ENCODE data around the gene C2CD3. TPM values are rescaled to one million over a fixed set of nuclear protein-coding genes. Genes with fewer than 3 reads are reported as not detected.

Gene C2CD3
- total RNA-seq (13.6 TPM), polyA plus RNA-seq (12.2 TPM)
- long read RNA-seq, donor 1, result 0 reads
- long read RNA-seq, donor 2, result 0 reads
- long read RNA-seq, donor 3, result 0 reads
- long read RNA-seq, donor 4, partial matches to known transcripts, result 0 of 1 reads
- long read RNA-seq, donor 4, other reads (novel, unspliced or antisense), result 0 of 1 reads
- long read RNA-seq, donor 5, partial matches to known transcripts, result 0 of 1 reads
- long read RNA-seq, donor 5, other reads (novel, unspliced or antisense), result 0 of 1 reads
- long read RNA-seq, donor 6, partial matches to known transcripts, result 0 of 14 reads
- long read RNA-seq, donor 6, other reads (novel, unspliced or antisense), result 14 of 14 reads
- long read RNA-seq, donor 7, result 0 reads
- long read RNA-seq, donor 8, result 0 reads
- long read RNA-seq, donor 9, result 0 reads
- long read RNA-seq, donor 10, result 0 reads

- under 1% methylated on average over 68 of the region's 68 CpGs for WGBS
Measured at GRCh38 chr11:74170694-74171629, at the start of gene C2CD3, which contains the start of gene PPME1. Gene C2CD3 (minus strand): TSS chr11:74171002. CDS start chr11:74170792, 210 bp downstream. Gene PPME1 (plus strand): TSS chr11:74171289. CDS start chr11:74171422, 133 bp downstream.

GRCh38 chr11:74220376-74220775 lies 49.6 kb upstream of the C2CD3 start:
- H3K4me3 ChIP-seq (ENCODE audit: low read length in 2 of 2), result no peak overlapping the region
- no peak for DNase-seq (ENCODE audit: low read depth in 6 of 9, low spot score in 9 of 9)
- H3K36me3 ChIP-seq (ENCODE audit: control insufficient read depth in 2 of 2, insufficient read depth in 2 of 2, low read length in 1 of 2), result peaks cover 0 to 3% of the 10 kb centered on the region in 2 donors
- WGBS, result 100% methylated on average over 1 of the region's 1 CpG
- no peaks in the 10 kb centered on the region for H3K4me1 ChIP-seq (ENCODE audit: control insufficient read depth in 2 of 2, insufficient read depth in 2 of 2, low read length in 2 of 2)
- H3K27ac ChIP-seq (ENCODE audit: low read depth in 1 of 2, low read length in 1 of 2), result no peak overlapping the region
- no peaks in the 10 kb centered on the region for H3K27me3 ChIP-seq (ENCODE audit: control insufficient read depth in 2 of 2, insufficient read depth in 1 of 2, low read length in 1 of 2)
- no peaks in the 10 kb centered on the region for H3K9me3 ChIP-seq (ENCODE audit: control insufficient read depth in 2 of 2, insufficient read depth in 1 of 2, low read length in 1 of 2)

More at GRCh38 chr11:74170694-74171629, at the start of gene C2CD3, which contains the start of gene PPME1:
- Histone ChIP-seq H3K36me3 (ENCODE audit: control insufficient read depth in 2 of 2, insufficient read depth in 2 of 2, low read length in 1 of 2) (peaks cover 4 to 19% of the 10 kb centered on the region in 2 donors), H3K4me3 (ENCODE audit: low read length in 2 of 2) (peak within 1 kb of the TSS; percentile 86 to 94), H3K27ac (ENCODE audit: low read depth in 1 of 2, low read length in 1 of 2) (peak within 1 kb of the TSS; percentile 91 to 95), H3K4me1 (ENCODE audit: control insufficient read depth in 2 of 2, insufficient read depth in 2 of 2, low read length in 2 of 2) (peaks cover 17 to 18% of the 10 kb centered on the region in 2 donors), H3K27me3 (ENCODE audit: control insufficient read depth in 2 of 2, insufficient read depth in 1 of 2, low read length in 1 of 2) (no peaks in the 10 kb centered on the region), H3K9me3 (ENCODE audit: control insufficient read depth in 2 of 2, insufficient read depth in 1 of 2, low read length in 1 of 2) (no peaks in the 10 kb centered on the region)
- peak; percentile 97 to 100 (median 99) for DNase-seq (ENCODE audit: low read depth in 6 of 9, low spot score in 9 of 9)

GRCh38 chr11:74212533-74212932 lies 41.7 kb upstream of the C2CD3 start:
- no peak for DNase-seq (ENCODE audit: low read depth in 6 of 9, low spot score in 9 of 9)
- WGBS, result 96% methylated on average over 2 of the region's 2 CpGs
- Histone ChIP-seq H3K27ac (ENCODE audit: low read depth in 1 of 2, low read length in 1 of 2) (no peak overlapping the region), H3K4me1 (ENCODE audit: control insufficient read depth in 2 of 2, insufficient read depth in 2 of 2, low read length in 2 of 2) (no peaks in the 10 kb centered on the region), H3K4me3 (ENCODE audit: low read length in 2 of 2) (no peak overlapping the region), H3K36me3 (ENCODE audit: control insufficient read depth in 2 of 2, insufficient read depth in 2 of 2, low read length in 1 of 2) (peaks cover 11 to 19% of the 10 kb centered on the region in 2 donors), H3K9me3 (ENCODE audit: control insufficient read depth in 2 of 2, insufficient read depth in 1 of 2, low read length in 1 of 2) (no peaks in the 10 kb centered on the region), H3K27me3 (ENCODE audit: control insufficient read depth in 2 of 2, insufficient read depth in 1 of 2, low read length in 1 of 2) (no peaks in the 10 kb centered on the region)

GRCh38 chr11:74208507-74208906 lies 37.7 kb upstream of the C2CD3 start:
- Histone ChIP-seq H3K4me1 (ENCODE audit: control insufficient read depth in 2 of 2, insufficient read depth in 2 of 2, low read length in 2 of 2) (no peaks in the 10 kb centered on the region), H3K27ac (ENCODE audit: low read depth in 1 of 2, low read length in 1 of 2) (no peak overlapping the region), H3K4me3 (ENCODE audit: low read length in 2 of 2) (no peak overlapping the region), H3K36me3 (ENCODE audit: control insufficient read depth in 2 of 2, insufficient read depth in 2 of 2, low read length in 1 of 2) (peaks cover 13 to 34% of the 10 kb centered on the region in 2 donors), H3K9me3 (ENCODE audit: control insufficient read depth in 2 of 2, insufficient read depth in 1 of 2, low read length in 1 of 2) (no peaks in the 10 kb centered on the region), H3K27me3 (ENCODE audit: control insufficient read depth in 2 of 2, insufficient read depth in 1 of 2, low read length in 1 of 2) (no peaks in the 10 kb centered on the region)
- no peak for DNase-seq (ENCODE audit: low read depth in 6 of 9, low spot score in 9 of 9)

- Histone ChIP-seq H3K27ac (ENCODE audit: low read depth in 1 of 2, low read length in 1 of 2) (no peak overlapping the region), H3K27me3 (ENCODE audit: control insufficient read depth in 2 of 2, insufficient read depth in 1 of 2, low read length in 1 of 2) (no peaks in the 10 kb centered on the region), H3K4me1 (ENCODE audit: control insufficient read depth in 2 of 2, insufficient read depth in 2 of 2, low read length in 2 of 2) (no peaks in the 10 kb centered on the region), H3K9me3 (ENCODE audit: control insufficient read depth in 2 of 2, insufficient read depth in 1 of 2, low read length in 1 of 2) (no peaks in the 10 kb centered on the region), H3K36me3 (ENCODE audit: control insufficient read depth in 2 of 2, insufficient read depth in 2 of 2, low read length in 1 of 2) (peaks cover 3 to 24% of the 10 kb centered on the region in 2 donors), H3K4me3 (ENCODE audit: low read length in 2 of 2) (no peak overlapping the region)
- DNase-seq (ENCODE audit: low read depth in 6 of 9, low spot score in 9 of 9), result no peak
- 96% methylated on average over 1 of the region's 1 CpG for whole genome bisulfite sequencing
Measured at GRCh38 chr11:74206746-74207145, 35.9 kb upstream of the C2CD3 start.

- DNase-seq (ENCODE audit: low read depth in 6 of 9, low spot score in 9 of 9), result no peak
- Histone ChIP-seq H3K27me3 (ENCODE audit: control insufficient read depth in 2 of 2, insufficient read depth in 1 of 2, low read length in 1 of 2) (no peaks in the 10 kb centered on the region), H3K27ac (ENCODE audit: low read depth in 1 of 2, low read length in 1 of 2) (no peak overlapping the region), H3K4me1 (ENCODE audit: control insufficient read depth in 2 of 2, insufficient read depth in 2 of 2, low read length in 2 of 2) (no peaks in the 10 kb centered on the region), H3K9me3 (ENCODE audit: control insufficient read depth in 2 of 2, insufficient read depth in 1 of 2, low read length in 1 of 2) (no peaks in the 10 kb centered on the region), H3K36me3 (ENCODE audit: control insufficient read depth in 2 of 2, insufficient read depth in 2 of 2, low read length in 1 of 2) (peaks cover 3 to 24% of the 10 kb centered on the region in 2 donors), H3K4me3 (ENCODE audit: low read length in 2 of 2) (no peak overlapping the region)
- 41% methylated on average over 1 of the region's 1 CpG for WGBS
Measured at GRCh38 chr11:74205181-74205580, 34.4 kb upstream of the C2CD3 start.

- DNase-seq (ENCODE audit: low read depth in 6 of 9, low spot score in 9 of 9), result no peak
- WGBS, result 100% methylated on average over 1 of the region's 1 CpG
- H3K4me1 ChIP-seq (ENCODE audit: control insufficient read depth in 2 of 2, insufficient read depth in 2 of 2, low read length in 2 of 2), result no peaks in the 10 kb centered on the region
- no peaks in the 10 kb centered on the region for H3K27me3 ChIP-seq (ENCODE audit: control insufficient read depth in 2 of 2, insufficient read depth in 1 of 2, low read length in 1 of 2)
- no peaks in the 10 kb centered on the region for H3K9me3 ChIP-seq (ENCODE audit: control insufficient read depth in 2 of 2, insufficient read depth in 1 of 2, low read length in 1 of 2)
- H3K4me3 ChIP-seq (ENCODE audit: low read length in 2 of 2), result no peak overlapping the region
- peaks cover 3 to 24% of the 10 kb centered on the region in 2 donors for H3K36me3 ChIP-seq (ENCODE audit: control insufficient read depth in 2 of 2, insufficient read depth in 2 of 2, low read length in 1 of 2)
- no peak overlapping the region for H3K27ac ChIP-seq (ENCODE audit: low read depth in 1 of 2, low read length in 1 of 2)
Measured at GRCh38 chr11:74204701-74205100, 33.9 kb upstream of the C2CD3 start.

- Histone ChIP-seq H3K4me1 (ENCODE audit: control insufficient read depth in 2 of 2, insufficient read depth in 2 of 2, low read length in 2 of 2) (no peaks in the 10 kb centered on the region), H3K9me3 (ENCODE audit: control insufficient read depth in 2 of 2, insufficient read depth in 1 of 2, low read length in 1 of 2) (no peaks in the 10 kb centered on the region), H3K4me3 (ENCODE audit: low read length in 2 of 2) (no peak overlapping the region), H3K27ac (ENCODE audit: low read depth in 1 of 2, low read length in 1 of 2) (no peak overlapping the region), H3K27me3 (ENCODE audit: control insufficient read depth in 2 of 2, insufficient read depth in 1 of 2, low read length in 1 of 2) (no peaks in the 10 kb centered on the region), H3K36me3 (ENCODE audit: control insufficient read depth in 2 of 2, insufficient read depth in 2 of 2, low read length in 1 of 2) (peaks cover 3 to 19% of the 10 kb centered on the region in 2 donors)
- WGBS, result 96% methylated on average over 2 of the region's 2 CpGs
- no peak for DNase-seq (ENCODE audit: low read depth in 6 of 9, low spot score in 9 of 9)
Measured at GRCh38 chr11:74203966-74204365, 33.2 kb upstream of the C2CD3 start.
